Activated CD8-positive, alpha-beta T cell treated with anti-CD3 and anti-CD28 coated beads for 36 hours (primary cell): Measurements from ENCODE around the gene SLC50A1. TPM values are rescaled to one million over a fixed set of nuclear protein-coding genes. Genes with fewer than 3 reads are reported as not detected.

ENCODE experiments used
- ATAC-seq: fragments of 200-7000 bp; cut with Tn5 transposase; one replicate; pipeline ENCODE4 v1.10.0; 2021; ENCODE audit warnings: mild to moderate bottlenecking, moderate library complexity
- CTCF ChIA-PET: fragments of 350-600 bp; sonication (Branson Sonifier 250); formaldehyde crosslinking; loops from one replicate; lab custom pipeline; 2021; ENCODE audit warnings: antibody characterized with exemption; lab: Charles Lee
- POLR2A ChIA-PET: fragments of 350-600 bp; sonication (Branson Sonifier 250); formaldehyde crosslinking; loops from one replicate; lab custom pipeline; 2021; ENCODE audit warnings: antibody characterized with exemption; lab: Charles Lee
- DNase-seq: peaks from one replicate; pipeline ENCODE4 v3.0.0-alpha.2; 2020
- H3K27ac Mint-ChIP-seq: one replicate; pipeline ENCODE4 v1.8.0; 2021; ENCODE audit warnings: mild to moderate bottlenecking, mixed read lengths
- H3K27me3 Mint-ChIP-seq: one replicate; pipeline ENCODE4 v1.8.0; 2021; ENCODE audit warnings: mixed read lengths
- H3K36me3 Mint-ChIP-seq: one replicate; pipeline ENCODE4 v1.8.0; 2021; ENCODE audit warnings: low read depth, mixed read lengths
- H3K4me1 Mint-ChIP-seq: one replicate; pipeline ENCODE4 v1.8.0; 2021; ENCODE audit warnings: low read depth, mixed read lengths
- H3K4me3 Mint-ChIP-seq: one replicate; pipeline ENCODE4 v1.8.0; 2021; ENCODE audit warnings: mild to moderate bottlenecking, moderate library complexity, mixed read lengths
- H3K9me3 Mint-ChIP-seq: one replicate; pipeline ENCODE4 v1.8.0; 2021; ENCODE audit warnings: mixed read lengths
- CTCF ChIP-seq: fragments of 200-600 bp; IDR thresholded peaks from one replicate; pipeline ENCODE4 v1.8.0; 2022; ENCODE audit warnings: antibody characterized with exemption, mild to moderate bottlenecking
- intact Hi-C: fragments of 100-400 bp; cut with micrococcal nuclease; formaldehyde crosslinking; loops from one replicate; pipeline ENCODE4 v1.10.0; 2022
- total RNA-seq, 2 experiments: library from RNA; stranded (reverse); gene quantifications; one replicate each; pipeline ENCODE4 v1.2.3, GENCODE V29; 2021

Gene SLC50A1, protein sequence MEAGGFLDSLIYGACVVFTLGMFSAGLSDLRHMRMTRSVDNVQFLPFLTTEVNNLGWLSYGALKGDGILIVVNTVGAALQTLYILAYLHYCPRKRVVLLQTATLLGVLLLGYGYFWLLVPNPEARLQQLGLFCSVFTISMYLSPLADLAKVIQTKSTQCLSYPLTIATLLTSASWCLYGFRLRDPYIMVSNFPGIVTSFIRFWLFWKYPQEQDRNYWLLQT
- 10 to 100 TPM; 59.7 to 64.0 TPM for total RNA-seq

DNA sequence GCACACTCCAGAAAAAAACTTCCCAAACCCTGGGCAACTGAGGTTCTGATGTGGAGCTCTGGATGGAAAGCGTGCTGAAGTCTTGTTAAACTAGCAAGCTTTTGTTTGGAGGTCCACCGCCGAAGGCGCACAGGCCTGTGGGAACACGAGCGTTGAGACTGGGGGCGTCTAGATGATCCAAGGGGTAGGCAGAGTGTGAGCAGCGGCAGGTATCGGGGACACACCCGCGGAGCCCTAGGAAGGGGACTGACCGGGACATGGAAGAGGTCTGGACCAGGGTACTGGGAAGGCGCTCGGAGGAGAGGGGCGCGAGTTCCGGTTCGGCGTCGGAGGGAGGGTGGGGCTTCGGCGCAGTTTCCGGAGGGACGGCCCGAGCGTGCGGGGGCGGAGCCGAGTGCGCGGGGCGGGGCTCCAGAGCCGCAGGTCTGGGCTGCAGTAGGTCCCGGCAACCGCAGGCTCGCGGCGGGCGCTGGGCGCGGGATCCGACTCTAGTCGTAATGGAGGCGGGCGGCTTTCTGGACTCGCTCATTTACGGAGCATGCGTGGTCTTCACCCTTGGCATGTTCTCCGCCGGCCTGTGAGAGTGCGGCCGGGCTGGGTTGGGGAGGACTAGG lies at the start of gene SLC50A1:
TSS of gene SLC50A1 (plus strand) at position 438 of the 614 bp plus-strand sequence. CDS start at position 498, 60 bp downstream.
- H3K27ac Mint-ChIP-seq, result peak within 1 kb of the TSS; percentile 99
- H3K4me1 Mint-ChIP-seq, result peaks cover 33% of the 10 kb centered on the region
- ChIA-PET POLR2A (interaction anchor here (0.6 to 1.6 kb wide), 5 partner anchors 9 to 177 kb away, joined by 3 to 6 read pairs (median 3); no protein-coding TSS in a partner anchor), CTCF (interaction anchor here (0.8 to 9.3 kb wide), 7 partner anchors 32 to 375 kb away, joined by 3 to 69 read pairs (median 15); partner anchors contain the start of genes KRTCAP2 and TRIM46)
- H3K9me3 Mint-ChIP-seq, result no peaks in the 10 kb centered on the region
- H3K27me3 Mint-ChIP-seq, result no peaks in the 10 kb centered on the region
- intact Hi-C loops, result no loop called here
- peaks cover 32% of the 10 kb centered on the region for H3K36me3 Mint-ChIP-seq
- TF ChIP-seq CTCF, result no peak
- DNase-seq, result peak; percentile 96
- peak; percentile 80 for ATAC-seq
- H3K4me3 Mint-ChIP-seq, result peak within 1 kb of the TSS; percentile 99

GRCh38 chr1:155086128-155086741 lies 49.4 kb upstream of the SLC50A1 start:
- peak overlapping the region; percentile 65 for H3K27ac Mint-ChIP-seq
- peak overlapping the region; percentile 91 for H3K4me3 Mint-ChIP-seq
- H3K9me3 Mint-ChIP-seq, result no peaks in the 10 kb centered on the region
- intact Hi-C loops, result loop anchor here (5.0 kb wide), 1 partner anchor 34 kb away; the partner anchor contains the start of gene ADAM15
- peaks cover 22% of the 10 kb centered on the region for H3K4me1 Mint-ChIP-seq
- TF ChIP-seq CTCF, result peak; percentile 100
- peak; percentile 93 for DNase-seq
- peak; percentile 31 for ATAC-seq
- H3K27me3 Mint-ChIP-seq, result peaks cover 31% of the 10 kb centered on the region
- ChIA-PET CTCF (interaction anchor here (0.6 to 5.5 kb wide), 18 partner anchors 9 to 526 kb away, joined by 3 to 278 read pairs (median 8); partner anchors contain the start of genes ADAM15, EFNA4, KRTCAP2 and TRIM46), POLR2A (interaction anchor here (1.0 to 2.0 kb wide), 5 partner anchors 12 to 141 kb away, joined by 3 to 12 read pairs (median 4); partner anchors contain the start of gene EFNA4)
- H3K36me3 Mint-ChIP-seq, result no peaks in the 10 kb centered on the region

GRCh38 chr1:155086856-155087535 lies 48.7 kb upstream of the SLC50A1 start:
- Mint-ChIP-seq H3K27ac (no peak overlapping the region), H3K9me3 (no peaks in the 10 kb centered on the region), H3K4me1 (peaks cover 18% of the 10 kb centered on the region), H3K36me3 (no peaks in the 10 kb centered on the region), H3K4me3 (no peak overlapping the region), H3K27me3 (peaks cover 25% of the 10 kb centered on the region)
- DNase-seq (no peak), ATAC-seq (no peak)
- no peak for TF ChIP-seq CTCF
- ChIA-PET CTCF (interaction anchor here (0.6 to 5.5 kb wide), 12 partner anchors 8 to 164 kb away, joined by 3 to 278 read pairs (median 10); partner anchors contain the start of genes ADAM15, EFNA4, KRTCAP2 and TRIM46), POLR2A (interaction anchor here (1.0 kb wide), 1 partner anchor 83 kb away, joined by 3 read pairs; no protein-coding TSS in a partner anchor)
- intact Hi-C loops, result loop anchor here (5.0 kb wide), 1 partner anchor 35 kb away; the partner anchor contains the start of gene ADAM15

- Mint-ChIP-seq H3K4me1 (peaks cover 2% of the 10 kb centered on the region), H3K27ac (no peak overlapping the region), H3K4me3 (peak overlapping the region; percentile 12), H3K36me3 (no peaks in the 10 kb centered on the region), H3K27me3 (peaks cover 9% of the 10 kb centered on the region), H3K9me3 (no peaks in the 10 kb centered on the region)
- ATAC-seq (peak; percentile 88), DNase-seq (peak; percentile 86)
- peak; percentile 99 for TF ChIP-seq CTCF
- POLR2A ChIA-PET, result interaction anchor here (0.7 to 1.7 kb wide), 4 partner anchors 12 to 76 kb away, joined by 3 to 10 read pairs (median 4); partner anchors contain the start of gene SLC50A1
- intact Hi-C loops, result no loop called here
- CTCF ChIA-PET, result interaction anchor here (0.6 to 6.8 kb wide), 57 partner anchors 9 to 450 kb away, joined by 3 to 312 read pairs (median 5); partner anchors contain the start of genes EFNA3, EFNA4, KRTCAP2 and PMVK
Measured at GRCh38 chr1:155091071-155092051, 44.3 kb upstream of the SLC50A1 start.
